ENCODE results near the gene DNAH9. TPM values are rescaled to one million over a fixed set of nuclear protein-coding genes. Genes with fewer than 3 reads are reported as not detected.
"Not testable (repeated sequence)": the region's sequence is repeated elsewhere in the genome, so short reads cannot be mapped to it uniquely, and the experiment has no call there.

DNAH9 gene
- polyA plus RNA-seq, 3 donors from 2014 or later, result not detected

DNA sequence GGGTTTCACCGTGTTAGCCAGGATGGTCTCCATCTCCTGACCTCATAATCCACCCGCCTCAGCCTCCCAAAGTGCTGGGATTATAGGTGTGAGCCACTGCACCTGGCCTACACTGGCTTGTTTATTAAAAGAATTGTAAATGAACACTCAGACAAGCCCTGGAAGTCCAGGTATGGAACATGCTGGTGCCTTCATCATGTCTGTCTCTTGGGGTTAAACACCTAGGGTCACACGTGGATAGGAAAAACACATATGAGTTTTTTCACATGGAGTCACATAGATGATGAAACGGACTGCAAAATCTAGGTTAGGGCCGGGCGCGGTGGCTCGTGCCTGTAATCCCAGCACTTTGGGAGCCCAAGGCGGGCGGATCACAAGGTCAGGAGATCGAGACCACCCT, 344.8 kb downstream of the DNAH9 start:
- DNase-seq; H3K4me3 Mint-ChIP-seq; H3K27ac Mint-ChIP-seq; H3K36me3 Mint-ChIP-seq; H3K4me1 Mint-ChIP-seq; H3K27me3 Mint-ChIP-seq (ENCODE audit: low read depth in 3 of 3); H3K9me3 Mint-ChIP-seq: not testable (repeated sequence)

- no peak overlapping the region for H3K27ac Mint-ChIP-seq
- H3K4me1 Mint-ChIP-seq, result no peaks in the 10 kb centered on the region
- H3K27me3 Mint-ChIP-seq (ENCODE audit: low read depth in 3 of 3), result peaks cover 0 to 6% (median 5%) of the 10 kb centered on the region in 3 donors
- peaks cover 0 to 3% (median 0%) of the 10 kb centered on the region in 3 donors for H3K36me3 Mint-ChIP-seq
- no peak overlapping the region for H3K4me3 Mint-ChIP-seq
- no peak for DNase-seq
- peaks cover 0 to 3% (median 0%) of the 10 kb centered on the region in 6 donors for H3K9me3 Mint-ChIP-seq
Measured at GRCh38 chr17:11943759-11944347, 345.6 kb downstream of the DNAH9 start.

GRCh38 chr17:11944587-11944986, 346.3 kb downstream of the DNAH9 start:
- no peak for DNase-seq
- H3K4me1 Mint-ChIP-seq, result no peaks in the 10 kb centered on the region
- no peak overlapping the region for H3K4me3 Mint-ChIP-seq
- H3K27me3 Mint-ChIP-seq (ENCODE audit: low read depth in 3 of 3), result peaks cover 0 to 6% (median 5%) of the 10 kb centered on the region in 3 donors
- H3K36me3 Mint-ChIP-seq, result peaks cover 0 to 3% (median 0%) of the 10 kb centered on the region in 3 donors
- no peak overlapping the region for H3K27ac Mint-ChIP-seq
- H3K9me3 Mint-ChIP-seq, result peaks cover 0 to 3% (median 0%) of the 10 kb centered on the region in 6 donors

DNA sequence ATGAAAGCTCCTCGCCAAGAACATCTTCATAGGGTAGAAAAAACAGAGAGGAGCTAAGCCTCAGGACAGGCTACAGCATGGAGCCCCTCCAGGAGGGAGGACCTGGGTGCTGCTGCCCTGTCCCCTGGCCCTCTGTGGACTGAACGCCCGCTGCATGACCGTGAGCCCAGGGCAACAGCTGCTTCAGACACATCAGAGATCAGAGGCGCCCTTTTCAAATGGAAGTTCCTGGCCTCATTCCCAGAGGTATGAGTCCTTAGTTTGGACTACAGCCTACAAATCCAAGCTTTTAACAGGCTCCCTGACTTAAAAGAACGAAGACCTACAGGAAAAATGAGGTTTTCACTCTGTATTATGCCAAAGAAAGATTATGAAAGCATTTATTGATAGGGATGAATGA, 350.5 kb downstream of the DNAH9 start:
- Mint-ChIP-seq H3K36me3 (peaks cover 2 to 16% (median 2%) of the 10 kb centered on the region in 3 donors), H3K4me3 (no peak overlapping the region), H3K4me1 (no peaks in the 10 kb centered on the region), H3K27ac (no peak overlapping the region), H3K9me3 (peaks cover 1 to 7% (median 5%) of the 10 kb centered on the region in 6 donors), H3K27me3 (ENCODE audit: low read depth in 3 of 3) (peaks cover 0 to 3% (median 0%) of the 10 kb centered on the region in 3 donors)
- DNase-seq, result no peak

DNA sequence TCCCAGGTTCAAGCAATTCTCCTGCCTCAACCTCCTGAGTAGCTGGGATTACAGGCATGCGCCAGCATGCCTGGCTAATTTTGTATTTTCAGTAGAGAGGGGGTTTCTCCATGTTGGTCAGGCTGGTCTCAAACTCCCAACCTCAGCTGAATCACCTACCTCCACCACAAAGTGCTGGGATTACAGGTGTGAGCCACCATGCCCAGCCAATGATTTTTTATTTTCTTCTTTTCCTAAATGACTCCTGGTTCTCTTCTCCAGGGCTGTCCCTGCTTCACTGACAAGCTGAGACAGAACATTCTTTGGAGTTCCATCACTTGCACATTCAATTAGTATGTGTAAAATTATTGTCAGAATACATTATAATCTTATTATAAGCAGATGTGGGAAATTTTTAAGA, 351.3 kb downstream of the DNAH9 start:
- H3K9me3 Mint-ChIP-seq, result peaks cover 1 to 15% (median 12%) of the 10 kb centered on the region in 6 donors
- H3K4me3 Mint-ChIP-seq, result not testable (repeated sequence)

DNA sequence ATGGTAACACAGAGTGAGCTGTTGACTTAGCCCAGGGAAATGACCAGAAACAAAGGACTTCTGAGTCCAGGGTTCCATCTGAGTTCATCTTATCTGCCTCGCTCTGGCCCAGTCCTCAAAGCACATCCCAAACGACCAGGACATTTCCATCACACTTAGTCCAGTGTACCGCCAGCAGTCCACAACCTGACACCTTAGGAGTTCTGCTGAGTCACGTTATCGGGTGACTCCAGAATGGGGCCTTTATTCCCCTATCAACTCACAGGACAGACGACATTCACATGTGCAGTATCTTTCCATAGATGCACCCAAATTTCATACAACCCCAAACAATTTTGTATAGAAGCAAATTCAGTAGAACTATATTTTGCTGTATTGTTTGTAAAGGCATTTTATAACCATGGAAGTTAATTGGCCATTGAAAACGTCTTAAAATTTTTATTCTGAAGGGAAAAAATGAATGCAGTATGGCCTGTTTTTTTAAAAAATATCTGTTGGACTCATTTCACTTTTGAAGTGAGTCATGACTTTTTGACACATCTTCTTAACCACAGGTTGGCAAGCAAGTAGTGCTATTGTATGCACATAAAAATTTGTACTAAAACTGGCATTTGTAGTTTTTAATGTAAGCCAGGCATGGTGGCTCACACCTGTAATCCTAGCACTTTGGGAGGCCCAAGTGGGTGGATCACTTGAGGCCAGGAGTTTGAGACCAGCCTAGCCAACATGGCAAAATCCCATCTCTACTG, 352.7 kb downstream of the DNAH9 start:
- no peak for DNase-seq
- no peaks in the 10 kb centered on the region for H3K27me3 Mint-ChIP-seq (ENCODE audit: low read depth in 3 of 3)
- H3K36me3 Mint-ChIP-seq, result peaks cover 14 to 27% (median 16%) of the 10 kb centered on the region in 3 donors
- no peak overlapping the region for H3K27ac Mint-ChIP-seq
- H3K4me1 Mint-ChIP-seq, result no peaks in the 10 kb centered on the region
- H3K9me3 Mint-ChIP-seq, result peaks cover 0 to 25% (median 12%) of the 10 kb centered on the region in 6 donors
- no peak overlapping the region for H3K4me3 Mint-ChIP-seq

More for the DNA sequence above, 351.3 kb downstream of the DNAH9 start:
- H3K27me3 Mint-ChIP-seq (ENCODE audit: low read depth in 3 of 3); H3K27ac Mint-ChIP-seq; H3K4me1 Mint-ChIP-seq; DNase-seq: not testable (repeated sequence)
- peaks cover 7 to 16% (median 8%) of the 10 kb centered on the region in 3 donors for H3K36me3 Mint-ChIP-seq

- Mint-ChIP-seq H3K9me3 (peaks cover 0 to 29% (median 12%) of the 10 kb centered on the region in 6 donors), H3K27ac (no peak overlapping the region)
- no peak for DNase-seq
Measured at GRCh38 chr17:11952610-11953009, 354.3 kb downstream of the DNAH9 start.

DNA sequence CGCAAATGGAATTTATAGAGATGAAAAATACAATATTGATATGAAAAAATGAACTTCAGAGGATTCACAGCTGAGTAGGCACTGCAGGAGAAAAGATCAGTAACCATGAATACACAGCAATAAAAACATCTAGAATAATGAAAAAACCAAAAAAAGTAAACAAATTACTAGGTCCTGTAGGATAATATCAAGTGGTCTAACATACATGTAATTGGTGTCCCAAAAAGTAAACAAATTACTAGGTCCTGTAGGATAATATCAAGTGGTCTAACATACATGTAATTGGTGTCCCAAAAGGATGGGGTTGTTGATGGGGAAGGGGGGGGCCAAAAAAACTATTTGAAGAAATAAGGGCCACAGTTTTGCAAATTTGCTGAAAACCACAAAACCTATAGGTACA, 355.7 kb downstream of the DNAH9 start:
- no peak for DNase-seq
- no peak overlapping the region for H3K27ac Mint-ChIP-seq
- no peak overlapping the region for H3K4me3 Mint-ChIP-seq
- H3K4me1 Mint-ChIP-seq, result no peaks in the 10 kb centered on the region
- H3K36me3 Mint-ChIP-seq, result peaks cover 26 to 45% (median 33%) of the 10 kb centered on the region in 3 donors
- H3K27me3 Mint-ChIP-seq (ENCODE audit: low read depth in 3 of 3), result no peaks in the 10 kb centered on the region
- peaks cover 0 to 29% (median 12%) of the 10 kb centered on the region in 6 donors for H3K9me3 Mint-ChIP-seq

More at GRCh38 chr17:11952610-11953009, 354.3 kb downstream of the DNAH9 start:
- no peaks in the 10 kb centered on the region for H3K4me1 Mint-ChIP-seq
- H3K36me3 Mint-ChIP-seq, result peaks cover 19 to 34% (median 23%) of the 10 kb centered on the region in 3 donors
- no peaks in the 10 kb centered on the region for H3K27me3 Mint-ChIP-seq (ENCODE audit: low read depth in 3 of 3)
- no peak overlapping the region for H3K4me3 Mint-ChIP-seq

DNA sequence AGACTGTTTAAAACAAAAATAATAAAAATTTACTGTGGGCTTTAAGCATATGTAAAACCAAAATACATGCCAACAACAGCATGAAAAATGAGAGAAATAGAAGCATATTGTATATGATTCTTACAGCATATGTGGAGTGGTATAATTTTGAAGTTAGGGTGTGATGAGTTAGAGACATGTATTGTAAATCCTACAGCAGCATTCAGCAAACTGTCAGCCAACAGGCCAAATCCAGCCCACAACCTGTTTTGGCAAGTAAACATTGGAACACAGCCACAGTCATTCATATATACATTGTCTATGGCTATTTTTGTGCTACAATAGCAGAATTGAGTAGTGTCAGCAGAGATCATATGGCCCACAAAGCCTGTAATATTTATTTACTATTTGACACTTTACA, 356.7 kb downstream of the DNAH9 start:
- Mint-ChIP-seq H3K36me3 (peaks cover 26 to 45% (median 33%) of the 10 kb centered on the region in 3 donors), H3K27me3 (ENCODE audit: low read depth in 3 of 3) (no peaks in the 10 kb centered on the region), H3K9me3 (peaks cover 0 to 29% (median 12%) of the 10 kb centered on the region in 6 donors), H3K27ac (no peak overlapping the region), H3K4me1 (no peaks in the 10 kb centered on the region), H3K4me3 (no peak overlapping the region)
- no peak for DNase-seq

DNA sequence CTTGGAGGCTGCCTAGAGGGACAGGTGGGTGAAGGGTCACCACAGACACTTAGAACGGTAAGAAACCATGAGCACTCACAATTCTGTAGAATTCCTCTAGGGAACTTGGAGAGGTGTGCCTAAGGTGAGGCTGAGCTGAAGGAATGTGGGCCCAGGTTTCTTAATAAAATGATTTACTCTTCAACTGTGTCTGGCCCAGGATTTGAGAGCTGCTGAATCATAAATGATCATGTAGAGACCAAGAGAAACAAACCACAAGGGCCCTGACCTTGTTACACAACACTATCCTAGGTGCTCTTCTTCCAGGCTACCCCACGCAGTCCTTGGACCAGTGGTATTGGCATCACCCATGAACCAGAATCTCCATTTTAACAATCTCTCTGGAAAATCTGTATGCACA, 371.3 kb downstream of the DNAH9 start:
- Mint-ChIP-seq H3K9me3 (peaks cover 9 to 43% (median 24%) of the 10 kb centered on the region in 6 donors), H3K27me3 (ENCODE audit: low read depth in 3 of 3) (peaks cover 0 to 6% (median 0%) of the 10 kb centered on the region in 3 donors), H3K36me3 (peaks cover 38 to 54% (median 54%) of the 10 kb centered on the region in 3 donors), H3K27ac (no peak overlapping the region), H3K4me3 (no peak overlapping the region), H3K4me1 (no peaks in the 10 kb centered on the region)
- DNase-seq, result no peak

DNA sequence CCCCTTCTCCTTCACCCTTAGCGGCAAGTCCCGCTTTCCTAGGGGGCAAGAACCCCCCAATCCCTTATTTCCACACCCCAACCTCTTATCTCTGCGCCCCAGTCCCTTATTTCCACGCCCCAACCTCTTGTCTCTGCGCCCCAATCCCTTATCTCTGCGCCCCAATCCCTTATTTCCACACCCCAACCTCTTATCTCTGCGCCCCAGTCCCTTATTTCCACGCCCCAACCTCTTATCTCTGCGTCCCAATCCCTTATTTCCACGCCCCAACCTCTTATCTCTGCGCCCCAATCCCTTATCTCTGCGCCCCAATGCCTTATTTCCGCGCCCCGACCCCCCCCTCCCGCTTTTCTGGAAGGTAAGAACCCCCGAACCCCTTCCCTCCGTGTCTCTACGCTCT, 374.5 kb downstream of the DNAH9 start:
- peaks cover 28 to 45% (median 39%) of the 10 kb centered on the region in 3 donors for H3K36me3 Mint-ChIP-seq
- not testable (repeated sequence) for H3K27me3 Mint-ChIP-seq (ENCODE audit: low read depth in 3 of 3); H3K4me3 Mint-ChIP-seq; DNase-seq; H3K4me1 Mint-ChIP-seq; H3K27ac Mint-ChIP-seq
- peaks cover 3 to 13% (median 8%) of the 10 kb centered on the region in 6 donors for H3K9me3 Mint-ChIP-seq

- Mint-ChIP-seq H3K4me1 (peaks cover 0 to 3% of the 10 kb centered on the region in 2 donors), H3K36me3 (peaks cover 39 to 64% (median 49%) of the 10 kb centered on the region in 3 donors), H3K4me3 (no peak overlapping the region), H3K9me3 (no peaks in the 10 kb centered on the region), H3K27ac (no peak overlapping the region), H3K27me3 (ENCODE audit: low read depth in 3 of 3) (no peaks in the 10 kb centered on the region)
- no peak for DNase-seq
Measured at GRCh38 chr17:11979795-11980194, 381.5 kb downstream of the DNAH9 start.

DNA sequence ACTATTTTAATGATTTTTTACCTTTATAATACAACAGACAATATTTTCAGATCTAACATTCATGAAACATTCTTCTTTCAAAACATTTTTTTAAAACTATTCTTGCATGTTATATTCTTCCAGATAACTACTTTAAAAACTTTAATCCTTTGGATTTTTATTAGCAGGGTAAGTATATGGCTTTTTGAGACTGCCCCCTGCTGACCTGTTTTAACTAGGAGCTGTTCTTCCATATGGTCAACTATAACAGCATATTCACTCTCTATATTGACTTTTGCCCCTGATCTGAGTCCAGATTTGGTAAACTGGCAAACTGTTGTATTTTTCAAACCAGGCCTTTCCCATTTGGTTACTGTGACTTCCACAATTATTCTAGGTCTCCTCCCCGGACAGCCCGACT, 382.5 kb downstream of the DNAH9 start:
- no peaks in the 10 kb centered on the region for H3K9me3 Mint-ChIP-seq
- DNase-seq, result no peak
- H3K4me3 Mint-ChIP-seq, result no peak overlapping the region
- no peaks in the 10 kb centered on the region for H3K27me3 Mint-ChIP-seq (ENCODE audit: low read depth in 3 of 3)
- no peak overlapping the region for H3K27ac Mint-ChIP-seq
- H3K36me3 Mint-ChIP-seq, result peaks cover 39 to 67% (median 47%) of the 10 kb centered on the region in 3 donors
- peaks cover 0 to 3% of the 10 kb centered on the region in 2 donors for H3K4me1 Mint-ChIP-seq

- H3K4me3 Mint-ChIP-seq, result no peak overlapping the region
- no peaks in the 10 kb centered on the region for H3K9me3 Mint-ChIP-seq
- H3K4me1 Mint-ChIP-seq, result no peaks in the 10 kb centered on the region
- H3K27ac Mint-ChIP-seq, result no peak overlapping the region
- H3K27me3 Mint-ChIP-seq (ENCODE audit: low read depth in 3 of 3), result no peaks in the 10 kb centered on the region
- no peak for DNase-seq
- peaks cover 36 to 68% (median 40%) of the 10 kb centered on the region in 3 donors for H3K36me3 Mint-ChIP-seq
Measured at GRCh38 chr17:11981862-11982261, 383.6 kb downstream of the DNAH9 start.

Measured in immature natural killer cell (primary cell).